Measurements from ENCODE around the gene OR10G4.

OR10G4 gene

GRCh38 chr11:124036666-124037065, 23.9 kb downstream of the OR10G4 start:
- no peak for TF ChIP-seq CTCF (IDR thresholded peaks at IDR 0.05)

GRCh38 chr11:124039557-124039956, 26.8 kb downstream of the OR10G4 start:
- TF ChIP-seq CTCF (IDR thresholded peaks at IDR 0.05), result no peak

DNA sequence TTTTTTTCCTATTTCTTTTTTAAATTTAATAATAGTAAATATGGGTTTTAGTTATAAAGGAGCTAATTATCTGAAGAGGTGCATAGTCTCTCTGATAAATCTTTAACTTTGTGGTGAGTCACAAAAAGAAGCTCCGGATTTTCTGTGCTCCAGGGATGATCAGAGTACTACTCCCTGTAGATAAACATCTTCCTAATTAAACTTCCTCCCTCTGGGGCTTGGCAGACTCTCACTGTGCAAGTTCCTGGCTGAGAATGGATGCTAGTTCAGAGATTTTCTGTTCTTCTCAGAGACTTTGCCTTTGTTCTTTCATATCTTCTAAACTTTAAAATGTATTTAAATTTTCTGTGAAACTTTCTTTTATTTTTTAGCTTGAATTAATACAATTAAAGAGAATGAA, 28.5 kb downstream of the OR10G4 start, which contains the start of gene OR10G7:
Gene OR10G7 (minus strand): TSS at position 72 of the 400 bp plus-strand sequence. CDS start 2,324 bp downstream, outside the sequence.
- no peak for TF ChIP-seq CTCF (IDR thresholded peaks at IDR 0.05)

- TF ChIP-seq CTCF (IDR thresholded peaks at IDR 0.05), result no peak
Observed at GRCh38 chr11:124043420-124043819, 30.6 kb downstream of the OR10G4 start.

- no peak for TF ChIP-seq CTCF (IDR thresholded peaks at IDR 0.05)
Observed at GRCh38 chr11:124050748-124051147, 38.0 kb downstream of the OR10G4 start.

DNA sequence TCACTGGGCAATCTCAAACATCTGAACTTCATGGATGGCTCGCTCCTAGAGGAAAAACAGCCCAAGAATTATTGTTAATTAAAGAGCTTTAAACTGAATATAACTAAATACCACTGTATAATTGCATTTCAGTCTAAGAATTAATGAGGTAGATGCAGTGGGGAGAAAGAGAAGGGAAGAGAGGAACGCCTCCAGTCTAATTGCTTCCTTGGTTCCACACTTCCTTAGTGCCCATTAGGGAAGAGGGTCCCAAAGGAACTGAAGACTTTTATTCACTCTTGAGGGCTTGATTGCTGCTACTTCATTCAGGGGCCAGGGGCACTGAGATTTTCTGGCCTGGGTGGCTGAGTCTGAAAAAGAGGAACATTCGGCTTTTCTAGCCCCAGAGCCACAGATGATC, 40.2 kb downstream of the OR10G4 start:
- no peak for TF ChIP-seq CTCF (IDR thresholded peaks at IDR 0.05)

Data from LNCAP (cell line).